Vagina (tissue), 2 donors: Measurements from ENCODE around the gene TBC1D4.

Source experiments
- POLR2A ChIP-seq, 2 donors: fragments of 450-650 bp; IDR thresholded peaks; one replicate each; pipeline ENCODE4 v1.6.1; 2017; ENCODE audit warnings: antibody characterized with exemption in 2 of 2, mild to moderate bottlenecking in 2 of 2, moderate library complexity in 2 of 2
- TF ChIP-seq, protein P1 (sequence below), 3 experiments: fragments of 450-650 bp in 2 of 3; fragments of 200-600 bp in 1 of 3; sonication (generic) in 1 of 3; IDR thresholded peaks; one replicate each; pipeline ENCODE4 v1.5.1; 2017 to 2019; ENCODE audit warnings: antibody characterized with exemption in 3 of 3, mild to moderate bottlenecking in 2 of 3, moderate library complexity in 2 of 3

- TF ChIP-seq, protein P1, sequence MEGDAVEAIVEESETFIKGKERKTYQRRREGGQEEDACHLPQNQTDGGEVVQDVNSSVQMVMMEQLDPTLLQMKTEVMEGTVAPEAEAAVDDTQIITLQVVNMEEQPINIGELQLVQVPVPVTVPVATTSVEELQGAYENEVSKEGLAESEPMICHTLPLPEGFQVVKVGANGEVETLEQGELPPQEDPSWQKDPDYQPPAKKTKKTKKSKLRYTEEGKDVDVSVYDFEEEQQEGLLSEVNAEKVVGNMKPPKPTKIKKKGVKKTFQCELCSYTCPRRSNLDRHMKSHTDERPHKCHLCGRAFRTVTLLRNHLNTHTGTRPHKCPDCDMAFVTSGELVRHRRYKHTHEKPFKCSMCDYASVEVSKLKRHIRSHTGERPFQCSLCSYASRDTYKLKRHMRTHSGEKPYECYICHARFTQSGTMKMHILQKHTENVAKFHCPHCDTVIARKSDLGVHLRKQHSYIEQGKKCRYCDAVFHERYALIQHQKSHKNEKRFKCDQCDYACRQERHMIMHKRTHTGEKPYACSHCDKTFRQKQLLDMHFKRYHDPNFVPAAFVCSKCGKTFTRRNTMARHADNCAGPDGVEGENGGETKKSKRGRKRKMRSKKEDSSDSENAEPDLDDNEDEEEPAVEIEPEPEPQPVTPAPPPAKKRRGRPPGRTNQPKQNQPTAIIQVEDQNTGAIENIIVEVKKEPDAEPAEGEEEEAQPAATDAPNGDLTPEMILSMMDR (IDR thresholded peaks at IDR 0.05): no peak
- TF ChIP-seq POLR2A (IDR thresholded peaks at IDR 0.05): no peak
Measured at GRCh38 chr13:75521956-75522355, 40.0 kb upstream of the TBC1D4 start.
